ENCODE results near the gene PGGHG.

The PGGHG gene

GRCh38 chr11:288478-289397 is at the start of gene PGGHG:
PGGHG (plus strand) TSS chr11:289126; CDS start chr11:289817, 691 bp downstream.
- DNase-seq, result peak; percentile 66

DNA sequence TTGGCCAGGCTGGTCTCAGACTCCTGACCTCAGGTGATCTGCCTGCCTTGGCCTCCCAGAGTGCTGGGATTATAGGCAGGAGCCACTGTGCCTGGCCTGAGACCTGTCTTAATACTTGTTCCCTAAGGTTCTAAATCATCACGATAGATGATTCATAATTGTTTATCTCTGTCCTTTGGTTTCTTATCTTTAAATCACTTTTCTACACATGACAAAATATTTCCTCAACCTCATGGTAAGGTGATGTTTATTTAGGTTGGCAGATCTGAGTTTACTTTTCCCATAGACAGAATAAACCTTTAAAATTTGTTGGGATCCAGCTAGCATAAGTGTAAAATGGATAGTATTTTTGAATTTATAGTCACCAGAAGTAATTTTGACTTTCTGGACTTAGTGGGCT is 48.6 kb upstream of the PGGHG start:
- no peak for DNase-seq

- no peak for DNase-seq
Measured at GRCh38 chr11:241634-242033, 47.3 kb upstream of the PGGHG start.

- no peak for DNase-seq
Measured at GRCh38 chr11:244376-244775, 44.5 kb upstream of the PGGHG start.

- no peak for DNase-seq
Measured at GRCh38 chr11:249062-249461, 39.9 kb upstream of the PGGHG start.

- no peak for DNase-seq
Measured at GRCh38 chr11:250274-250673, 38.7 kb upstream of the PGGHG start.

DNA sequence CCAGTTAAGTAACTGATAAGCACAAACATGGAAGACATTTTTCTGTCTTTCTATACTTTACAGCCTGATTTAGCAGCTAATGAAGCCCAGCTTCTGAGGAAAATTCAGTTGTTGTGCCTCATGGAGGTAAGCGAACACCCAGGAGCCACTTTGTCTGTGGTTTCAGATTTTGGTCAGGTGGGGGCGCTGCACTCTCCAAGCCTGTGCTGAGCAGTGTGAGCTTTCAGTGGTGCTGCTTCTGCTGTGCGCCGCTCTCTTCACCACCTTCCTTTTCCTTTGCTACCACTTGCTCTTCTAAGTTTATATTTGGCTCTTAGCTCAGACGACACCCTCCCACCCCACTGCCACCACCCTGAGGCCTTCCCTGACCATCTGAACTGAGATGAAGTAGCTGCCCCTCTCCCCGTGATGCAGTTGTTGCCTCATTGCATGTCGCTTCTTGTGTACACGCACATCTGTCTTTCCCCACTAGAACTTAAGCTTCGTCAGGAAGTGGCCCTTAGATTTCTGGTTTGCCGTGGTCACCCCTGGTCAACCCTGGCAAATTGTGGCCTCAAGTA is 38.1 kb upstream of the PGGHG start:
- peak; percentile 85 for DNase-seq

- no peak for DNase-seq
Measured at GRCh38 chr11:251550-251949, 37.4 kb upstream of the PGGHG start.

GRCh38 chr11:252666-253065 is 36.3 kb upstream of the PGGHG start:
- DNase-seq, result no peak

DNA sequence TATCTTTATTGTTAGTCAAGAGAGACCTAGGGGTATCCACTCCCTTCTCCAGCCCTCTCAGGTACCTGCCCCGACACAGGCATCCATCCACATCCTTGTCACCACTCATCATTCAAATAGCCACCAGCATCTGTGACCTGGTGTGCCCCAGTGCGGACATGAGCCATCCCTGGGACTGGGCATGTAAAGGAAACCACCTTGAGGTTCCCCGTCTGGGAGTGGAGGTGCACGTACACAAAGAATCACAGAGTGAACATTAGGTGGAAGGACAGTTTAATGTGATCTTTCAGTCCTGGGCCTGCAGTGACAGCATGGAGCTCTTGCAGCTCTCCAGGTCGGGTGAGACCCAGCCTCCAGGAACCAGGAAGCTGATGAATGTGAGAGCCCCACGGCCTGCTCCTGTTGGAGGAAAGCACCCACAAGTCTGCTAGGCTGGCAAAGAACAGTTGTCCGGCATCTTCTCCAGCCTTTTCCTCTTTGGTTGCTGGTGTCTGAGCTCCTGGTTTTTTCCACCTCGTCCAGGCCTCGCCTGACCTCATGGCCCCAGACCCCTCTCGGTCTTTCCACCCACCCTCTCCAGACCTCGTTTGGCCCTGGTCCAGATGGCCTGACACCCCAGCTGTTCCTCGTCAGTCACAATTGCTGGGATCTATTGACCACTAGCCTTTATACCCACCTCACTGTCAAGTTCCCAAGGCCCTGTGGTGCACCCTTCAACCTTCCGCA is 35.6 kb upstream of the PGGHG start:
- DNase-seq, result no peak

DNA sequence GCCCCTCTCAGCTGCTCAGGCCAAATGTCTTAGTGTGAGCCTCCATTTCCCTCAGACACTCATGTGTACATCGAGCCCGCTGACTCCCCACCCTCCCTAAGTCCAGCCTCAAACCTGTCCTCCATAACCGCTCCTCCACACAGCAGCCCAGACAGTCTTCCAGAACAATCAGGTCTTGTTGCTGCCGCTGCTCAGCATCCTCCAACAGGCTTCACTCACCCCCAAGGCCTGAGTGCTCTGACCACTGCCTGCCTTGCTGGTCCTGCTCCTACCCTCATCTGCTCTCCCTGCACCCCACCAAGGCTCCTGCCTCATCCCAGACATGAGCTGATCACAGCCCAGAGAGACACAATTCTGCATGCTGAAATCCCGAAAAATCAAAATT is 35.0 kb upstream of the PGGHG start:
- no peak for DNase-seq

DNA sequence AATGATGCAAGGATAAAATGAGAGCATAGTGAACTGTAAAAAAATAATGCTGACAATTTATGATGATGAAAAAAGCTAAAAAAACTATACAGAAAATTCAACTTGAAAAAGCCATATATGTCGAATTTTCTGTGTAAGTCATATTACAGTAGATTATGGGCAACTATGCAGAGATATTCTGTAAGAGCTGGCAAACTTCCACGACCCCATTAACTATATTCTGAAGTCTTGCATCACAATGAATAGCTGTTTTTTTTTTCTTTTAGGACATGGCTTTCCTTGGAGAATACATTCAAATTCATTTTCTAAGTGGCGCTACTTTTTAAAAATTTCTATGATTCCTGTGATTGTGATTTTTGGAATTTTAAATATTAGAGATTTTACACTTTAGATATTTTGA is 33.8 kb upstream of the PGGHG start:
- no peak for DNase-seq

DNA sequence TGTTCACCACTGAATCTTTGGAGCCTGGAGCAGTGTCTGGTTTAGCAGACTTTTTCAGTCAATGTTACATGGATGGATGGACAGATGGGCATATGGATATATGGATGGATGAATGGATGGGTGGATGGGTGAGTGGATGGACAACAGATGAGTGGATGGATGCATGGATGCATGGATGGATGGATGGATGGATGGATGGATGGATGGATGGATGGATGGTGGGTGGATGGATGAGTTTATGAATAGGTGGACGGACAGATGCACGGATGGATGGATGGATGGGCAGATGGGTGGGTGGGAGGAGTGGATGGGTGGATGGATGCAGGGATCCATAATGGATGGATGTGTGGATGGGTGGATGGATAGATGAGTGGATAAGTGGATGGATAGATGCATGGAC is 33.1 kb upstream of the PGGHG start:
- DNase-seq, result no peak

DNA sequence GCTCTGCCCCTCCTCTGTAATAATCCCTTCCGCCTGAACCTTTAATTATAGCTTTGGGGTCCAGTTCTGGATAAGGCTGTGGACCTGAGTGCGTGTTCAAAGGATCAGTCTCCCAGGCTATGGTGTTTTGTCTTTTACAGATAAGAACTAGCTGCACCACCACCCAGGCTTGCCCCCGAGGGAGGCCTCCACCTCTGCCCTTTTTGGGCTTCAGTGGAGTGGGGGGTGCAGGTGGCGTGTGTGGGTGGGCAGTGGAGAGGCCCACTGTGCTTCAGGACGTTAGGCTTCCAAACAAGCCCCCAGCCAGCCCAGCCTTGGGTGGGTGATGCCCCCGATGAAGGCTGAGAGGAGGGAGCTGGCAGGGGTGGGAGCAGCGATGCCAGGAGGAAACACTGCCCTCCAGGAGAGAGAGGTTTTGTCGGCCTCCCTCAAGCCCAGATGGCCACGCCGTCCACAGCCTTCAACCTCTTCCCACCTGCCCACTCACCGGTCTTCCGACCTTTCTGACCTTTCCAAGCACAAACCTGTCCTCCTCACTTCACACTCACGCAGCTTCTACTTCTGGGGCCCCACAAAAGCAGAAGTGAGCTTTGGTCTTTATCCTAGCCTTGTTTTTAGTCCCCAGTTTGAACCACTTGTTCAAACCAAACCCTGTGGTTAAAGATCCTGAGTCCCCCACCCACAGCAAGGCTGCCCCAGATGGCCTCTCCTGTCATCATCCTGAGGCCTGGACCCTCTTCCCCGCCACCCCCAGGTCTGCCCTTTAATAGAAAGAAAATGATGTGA is 31.8 kb upstream of the PGGHG start:
- DNase-seq, result no peak

DNA sequence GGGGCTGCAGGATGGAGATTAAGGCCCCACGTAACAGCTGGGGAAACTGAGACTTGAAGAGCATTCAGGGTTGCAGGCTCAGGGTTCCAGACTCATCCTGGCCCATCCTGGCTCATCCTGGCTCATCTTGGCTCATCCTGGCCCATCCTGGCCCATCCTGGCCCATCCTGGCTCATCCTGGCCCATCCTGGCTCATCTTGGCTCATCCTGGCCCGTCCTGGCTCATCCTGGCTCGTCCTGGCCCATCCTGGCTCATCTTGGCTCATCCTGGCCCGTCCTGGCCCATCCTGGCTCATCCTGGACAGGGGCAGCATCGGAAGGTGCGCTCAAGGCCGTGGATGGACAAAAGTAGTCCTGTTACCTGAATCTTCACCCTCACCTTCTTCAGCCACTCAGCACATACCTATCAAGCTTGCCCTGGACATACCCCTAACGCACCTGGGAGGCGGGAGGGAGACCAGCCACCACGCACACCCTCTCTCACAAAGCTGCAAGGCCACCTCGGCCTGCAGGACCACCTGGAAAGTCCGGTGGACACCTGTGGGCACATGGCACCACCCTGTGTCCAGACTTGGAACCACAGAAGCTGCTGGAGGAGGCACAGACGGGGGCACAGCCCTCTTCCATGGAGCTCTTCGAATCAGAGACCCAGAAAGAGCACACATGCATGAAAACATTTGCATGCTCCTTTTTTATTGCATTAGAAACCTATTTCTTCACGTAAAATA is 31.0 kb upstream of the PGGHG start:
- DNase-seq, result no peak

GRCh38 chr11:259413-259812 is 29.5 kb upstream of the PGGHG start:
- DNase-seq, result no peak

DNA sequence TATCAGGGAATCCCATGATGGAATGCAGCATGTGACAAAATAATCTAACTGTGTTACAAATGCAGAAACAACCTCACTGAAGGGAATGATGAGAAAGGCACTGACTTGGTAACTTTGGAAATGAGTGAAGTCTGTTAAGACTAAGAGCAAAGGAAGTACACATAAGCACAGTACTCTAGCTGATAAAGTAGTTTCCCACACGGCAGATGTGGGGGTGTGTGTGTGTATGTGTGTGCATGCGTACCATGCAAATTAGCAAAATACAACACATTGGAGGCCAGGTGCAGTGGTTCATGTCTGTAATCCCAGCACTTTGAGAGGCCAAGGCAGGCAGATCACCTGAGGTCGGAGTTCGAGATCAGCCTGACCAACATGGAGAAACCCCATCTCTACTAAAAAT is 27.3 kb upstream of the PGGHG start:
- no peak for DNase-seq

GRCh38 chr11:266676-267439 is 22.1 kb upstream of the PGGHG start:
- peak; percentile 42 for DNase-seq

- peak; percentile 61 for DNase-seq
Measured at GRCh38 chr11:267491-267994, 21.4 kb upstream of the PGGHG start.

GRCh38 chr11:268716-269145 is 20.2 kb upstream of the PGGHG start:
- peak; percentile 69 for DNase-seq
